Measurements from ENCODE around the gene RAB10.

GRCh38 chr2:26039603-26040323 lies 5.9 kb downstream of the RAB10 start:
- TF ChIP-seq POLR2A (IDR thresholded peaks at IDR 0.05) (no peak), CTCF (IDR thresholded peaks at IDR 0.05) (no peak)
